Hematopoietic multipotent progenitor cell (in vitro differentiated cells): ENCODE data around the gene SIGLEC12. TPM values are rescaled to one million over a fixed set of nuclear protein-coding genes. Genes with fewer than 3 reads are reported as not detected.
"Not testable (repeated sequence)": the region's sequence is repeated elsewhere in the genome, so short reads cannot be mapped to it uniquely, and the experiment has no call there.

Source experiments
- DNase-seq, 3 donors: peaks; one replicate each; pipeline ENCODE4 v3.0.0-alpha.2; 2011 to 2015; ENCODE audit warnings: low read depth in 2 of 3, low spot score in 2 of 3
- total RNA-seq: library from RNA; depleted of rRNA; stranded (reverse); fragments of >200 nt; gene quantifications from one replicate; pipeline ENCODE4 v1.2.3, GENCODE V29; 2012

The SIGLEC12 gene
- total RNA-seq, 1 donor: 1.1 TPM

GRCh38 chr19:51524666-51525264 is 23.2 kb upstream of the SIGLEC12 start:
- no peak for DNase-seq

GRCh38 chr19:51521781-51522180 is 20.2 kb upstream of the SIGLEC12 start:
- DNase-seq: no peak

GRCh38 chr19:51521357-51521756 is 19.8 kb upstream of the SIGLEC12 start:
- no peak for DNase-seq

GRCh38 chr19:51520728-51521127 is 19.1 kb upstream of the SIGLEC12 start:
- DNase-seq: peak in 1 of 3 donors; percentile 31

- peak; percentile 28 to 70 (median 54) for DNase-seq
These were observed 13.4 kb upstream of the SIGLEC12 start for GRCh38 chr19:51514866-51515481.

- no peak for DNase-seq
These were observed 12.4 kb upstream of the SIGLEC12 start for GRCh38 chr19:51513968-51514367.

GRCh38 chr19:51511353-51511752 is 9.8 kb upstream of the SIGLEC12 start:
- DNase-seq: peak in 1 of 3 donors; percentile 32

- no peak for DNase-seq
These were observed 8.4 kb upstream of the SIGLEC12 start for GRCh38 chr19:51509823-51510660.

- DNase-seq: peak in 2 of 3 donors; percentile 65 to 86
These were observed 6.6 kb upstream of the SIGLEC12 start for GRCh38 chr19:51508059-51508733.

GRCh38 chr19:51507640-51508058 is 6.0 kb upstream of the SIGLEC12 start:
- DNase-seq: no peak

GRCh38 chr19:51507192-51507591 is 5.6 kb upstream of the SIGLEC12 start:
- no peak for DNase-seq

- no peak for DNase-seq
These were observed 4.3 kb upstream of the SIGLEC12 start for GRCh38 chr19:51505904-51506303.

GRCh38 chr19:51503896-51504295 is 2.3 kb upstream of the SIGLEC12 start:
- no peak for DNase-seq

GRCh38 chr19:51503286-51503817 is 1.8 kb upstream of the SIGLEC12 start:
- DNase-seq: peak in 1 of 3 donors; percentile 17

- DNase-seq: not testable (repeated sequence)
These were observed 669 bp downstream of the SIGLEC12 start for GRCh38 chr19:51500931-51501330.

GRCh38 chr19:51497666-51498065 is 3.9 kb downstream of the SIGLEC12 start:
- DNase-seq: no peak

GRCh38 chr19:51493776-51494175 is 7.8 kb downstream of the SIGLEC12 start:
- DNase-seq: no peak

GRCh38 chr19:51491586-51491985 is 10.0 kb downstream of the SIGLEC12 start:
- no peak for DNase-seq

- DNase-seq: no peak
These were observed 10.9 kb downstream of the SIGLEC12 start for GRCh38 chr19:51490676-51491075.

- DNase-seq: no peak
These were observed 12.5 kb downstream of the SIGLEC12 start for GRCh38 chr19:51489113-51489512.

- no peak for DNase-seq
These were observed 13.1 kb downstream of the SIGLEC12 start for GRCh38 chr19:51488491-51488890.
